AG09319 (cell line): ENCODE results near the gene PMS1.
"Not testable (repeated sequence)": the region's sequence is repeated elsewhere in the genome, so short reads cannot be mapped to it uniquely, and the experiment has no call there.

Experiments used
- DNase-seq: peaks from one replicate; pipeline ENCODE4 v3.0.0-alpha.2; 2010; ENCODE audit warnings: low read depth; ENCODE audit errors: extremely low read depth
- CTCF ChIP-seq: IDR thresholded peaks from 2 replicates; pipeline ENCODE4 v1.5.1; 2011; ENCODE audit warnings: low read depth, mild to moderate bottlenecking, inconsistent platforms, low read length, moderate library complexity

Gene PMS1

DNA sequence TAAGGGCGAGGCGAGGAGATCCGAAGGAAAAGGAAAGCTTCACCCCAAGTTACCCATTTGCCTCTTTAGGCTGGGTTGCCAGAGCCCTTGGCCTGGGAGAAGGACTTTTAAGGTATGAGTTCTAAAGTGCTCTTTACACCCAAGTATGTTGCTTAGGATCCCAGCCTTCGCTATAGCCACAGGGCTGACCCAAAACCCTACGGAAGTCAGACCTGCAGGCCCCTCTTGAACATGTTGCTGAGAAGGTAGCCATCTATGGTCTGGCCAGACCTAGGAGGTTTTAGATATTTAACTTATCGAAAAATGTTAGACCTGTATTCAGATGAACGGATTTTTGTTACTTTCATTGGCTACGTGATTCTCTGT lies 95.4 kb downstream of the PMS1 start:
- no peak for DNase-seq
- TF ChIP-seq CTCF, result no peak

DNA sequence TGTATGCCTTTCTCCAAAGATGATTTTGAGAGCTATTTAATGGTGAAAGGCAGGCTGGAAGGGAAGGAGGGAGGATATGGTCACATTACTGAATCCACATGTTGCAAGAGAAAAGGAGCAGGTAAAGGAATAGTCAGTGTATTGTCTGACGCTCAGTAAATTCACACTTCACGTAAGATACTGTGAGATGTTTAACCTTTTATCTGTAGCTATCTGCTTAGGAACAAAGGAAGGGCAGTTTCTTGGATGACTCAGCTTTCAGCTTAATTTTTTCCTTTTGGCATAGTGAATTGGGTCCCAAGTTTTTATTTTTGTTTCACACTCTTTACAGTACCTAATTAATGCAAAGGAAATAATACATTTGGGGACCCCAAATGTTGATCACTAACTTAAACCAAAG lies 96.2 kb downstream of the PMS1 start:
- TF ChIP-seq CTCF, result no peak
- no peak for DNase-seq

DNA sequence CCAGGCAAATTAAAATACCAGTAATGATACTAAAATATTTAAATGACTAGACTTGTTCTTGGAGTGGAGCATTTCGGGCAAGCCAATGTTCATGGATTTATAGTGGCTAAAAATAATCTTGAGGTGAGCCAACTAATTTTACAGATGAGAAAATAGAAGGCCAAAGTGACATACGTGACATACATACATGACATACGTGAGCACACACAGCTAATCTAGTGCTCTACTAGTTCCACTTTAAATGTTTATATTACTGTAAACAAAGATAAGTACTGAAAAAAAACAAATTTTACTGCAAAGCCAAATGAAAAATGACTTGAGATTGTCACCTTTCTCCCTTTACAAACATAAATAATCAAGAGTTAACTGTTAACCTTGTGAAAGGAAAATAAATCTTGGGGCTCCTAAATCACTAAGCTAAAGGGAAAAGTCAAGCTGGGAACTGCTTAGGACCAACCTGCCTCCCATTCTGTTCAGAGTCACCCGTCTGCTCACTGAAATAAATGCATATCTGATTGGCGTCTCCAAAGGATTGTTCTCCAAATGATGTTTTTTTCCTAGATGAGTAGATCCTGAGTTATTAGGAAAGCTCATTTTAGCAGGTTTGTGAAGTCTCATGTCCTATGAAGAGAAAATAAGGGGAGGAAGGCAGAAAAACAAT lies 96.7 kb downstream of the PMS1 start:
- no peak for TF ChIP-seq CTCF

DNA sequence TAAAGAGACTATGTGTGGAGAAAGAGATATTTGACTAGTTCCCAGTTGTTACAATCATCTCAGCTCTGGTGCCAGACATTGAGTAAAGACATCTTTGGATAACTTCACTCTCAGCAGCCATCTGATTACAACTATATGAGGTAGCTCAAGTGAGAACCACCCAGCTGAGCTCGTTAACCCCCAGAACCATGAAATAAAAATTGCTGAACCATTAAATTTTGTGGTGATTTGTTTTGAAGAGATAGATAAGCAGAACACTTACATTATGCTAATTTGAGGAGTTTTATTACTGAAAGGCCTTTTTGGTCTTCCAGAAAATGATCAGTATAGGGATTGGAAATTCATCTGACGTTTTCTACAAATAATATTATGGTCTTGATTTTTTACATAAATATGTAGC lies 101.1 kb downstream of the PMS1 start:
- TF ChIP-seq CTCF, result no peak

More for the DNA sequence above, 96.7 kb downstream of the PMS1 start:
- no peak for DNase-seq

DNA sequence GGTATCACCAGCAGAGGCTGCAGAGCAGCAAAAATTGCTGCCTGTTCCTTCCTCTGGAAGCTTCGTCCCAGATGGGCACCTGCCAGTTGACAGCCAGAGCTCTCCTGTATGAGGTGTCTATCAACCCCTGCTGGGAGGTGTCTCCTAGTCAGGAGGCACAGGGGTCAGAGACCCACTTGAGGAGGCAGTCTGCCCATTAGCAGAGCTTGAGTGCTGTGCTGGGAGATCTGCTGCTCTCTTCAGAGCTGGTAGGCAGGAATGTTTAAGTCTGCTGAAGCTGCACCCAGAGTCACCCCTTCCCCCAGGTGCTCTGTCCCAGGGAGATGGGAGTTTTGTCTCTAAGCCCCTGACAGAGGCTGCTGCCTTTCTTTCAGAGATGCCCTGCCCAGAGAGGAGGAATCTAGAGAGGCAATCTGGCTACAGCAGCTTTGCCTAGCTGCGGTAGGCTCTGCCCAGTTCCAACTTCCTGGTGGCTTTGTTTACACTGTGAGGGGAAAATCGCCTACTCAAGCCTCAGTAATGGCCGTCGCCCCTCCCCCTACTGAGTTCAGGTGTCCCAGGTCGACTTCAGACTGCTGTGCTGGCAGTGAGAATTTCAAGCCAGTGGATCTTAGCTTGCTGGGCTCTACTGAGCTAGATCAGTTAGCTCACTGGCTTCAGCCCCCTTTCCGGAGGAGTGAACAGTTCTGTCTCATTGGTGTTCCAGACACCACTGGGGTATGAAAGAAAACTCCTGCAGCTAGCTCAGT lies 108.5 kb downstream of the PMS1 start:
- DNase-seq, result not testable (repeated sequence)

More for the DNA sequence above, 101.1 kb downstream of the PMS1 start:
- DNase-seq, result no peak

- no peak for DNase-seq
These were observed 112.6 kb downstream of the PMS1 start for GRCh38 chr2:189896809-189897208.

DNA sequence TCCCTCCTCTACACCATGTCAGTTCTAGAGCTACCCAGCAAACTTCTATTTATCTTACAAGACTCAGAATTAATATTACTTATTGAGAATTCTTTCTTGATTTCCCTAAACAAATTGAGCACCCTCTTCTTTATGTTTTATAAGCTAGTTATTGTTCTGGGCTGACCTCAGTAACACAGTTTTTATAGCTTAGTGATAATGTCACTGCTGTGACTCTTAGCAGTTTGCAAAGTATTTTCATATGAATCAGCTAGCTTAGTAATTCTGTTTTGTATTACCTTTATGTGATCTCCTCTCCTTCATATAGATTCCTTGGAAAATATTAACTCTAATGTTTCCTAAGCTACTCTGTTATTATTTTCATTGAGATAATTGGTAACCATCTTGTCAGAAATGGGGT lies 114.9 kb downstream of the PMS1 start:
- no peak for DNase-seq
- TF ChIP-seq CTCF, result no peak

More at GRCh38 chr2:189896809-189897208, 112.6 kb downstream of the PMS1 start:
- no peak for TF ChIP-seq CTCF

GRCh38 chr2:189900726-189901125 lies 116.5 kb downstream of the PMS1 start:
- TF ChIP-seq CTCF, result no peak
- DNase-seq, result no peak
